Measurements from ENCODE around the gene CRYBG3.

DNA sequence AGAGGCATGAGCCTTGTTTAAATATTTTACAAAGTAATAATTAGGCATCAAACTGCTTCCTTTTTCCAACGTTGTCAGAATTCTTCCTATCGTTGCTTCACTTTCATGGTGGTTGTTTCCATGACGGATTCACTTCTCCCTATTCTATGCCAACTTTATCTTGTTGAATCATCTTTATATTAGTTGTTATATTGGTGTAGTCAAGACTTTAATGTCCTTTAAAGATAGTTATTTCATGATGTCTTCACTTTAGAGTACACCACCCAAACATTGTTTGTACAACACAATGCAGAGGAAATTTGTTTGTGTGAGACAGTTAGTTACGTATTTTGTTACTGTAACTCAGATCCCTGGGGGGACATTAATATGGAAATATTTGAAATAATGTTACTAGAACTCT lies 61.9 kb downstream of the CRYBG3 start:
- TF ChIP-seq, protein P1, sequence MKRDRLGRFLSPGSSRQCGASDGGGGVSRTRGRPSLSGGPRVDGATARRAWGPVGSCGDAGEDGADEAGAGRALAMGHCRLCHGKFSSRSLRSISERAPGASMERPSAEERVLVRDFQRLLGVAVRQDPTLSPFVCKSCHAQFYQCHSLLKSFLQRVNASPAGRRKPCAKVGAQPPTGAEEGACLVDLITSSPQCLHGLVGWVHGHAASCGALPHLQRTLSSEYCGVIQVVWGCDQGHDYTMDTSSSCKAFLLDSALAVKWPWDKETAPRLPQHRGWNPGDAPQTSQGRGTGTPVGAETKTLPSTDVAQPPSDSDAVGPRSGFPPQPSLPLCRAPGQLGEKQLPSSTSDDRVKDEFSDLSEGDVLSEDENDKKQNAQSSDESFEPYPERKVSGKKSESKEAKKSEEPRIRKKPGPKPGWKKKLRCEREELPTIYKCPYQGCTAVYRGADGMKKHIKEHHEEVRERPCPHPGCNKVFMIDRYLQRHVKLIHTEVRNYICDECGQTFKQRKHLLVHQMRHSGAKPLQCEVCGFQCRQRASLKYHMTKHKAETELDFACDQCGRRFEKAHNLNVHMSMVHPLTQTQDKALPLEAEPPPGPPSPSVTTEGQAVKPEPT (CRISPR knock-in tag; IDR thresholded peaks at IDR 0.05; ENCODE audit: low read depth): no peak
- TF ChIP-seq POLR2AphosphoS5 (IDR thresholded peaks at IDR 0.05; ENCODE audit: low read depth, low read length): no peak
- no peak for TF ChIP-seq STAT5B (CRISPR knock-in tag; IDR thresholded peaks at IDR 0.05)
- TF ChIP-seq, protein P2, sequence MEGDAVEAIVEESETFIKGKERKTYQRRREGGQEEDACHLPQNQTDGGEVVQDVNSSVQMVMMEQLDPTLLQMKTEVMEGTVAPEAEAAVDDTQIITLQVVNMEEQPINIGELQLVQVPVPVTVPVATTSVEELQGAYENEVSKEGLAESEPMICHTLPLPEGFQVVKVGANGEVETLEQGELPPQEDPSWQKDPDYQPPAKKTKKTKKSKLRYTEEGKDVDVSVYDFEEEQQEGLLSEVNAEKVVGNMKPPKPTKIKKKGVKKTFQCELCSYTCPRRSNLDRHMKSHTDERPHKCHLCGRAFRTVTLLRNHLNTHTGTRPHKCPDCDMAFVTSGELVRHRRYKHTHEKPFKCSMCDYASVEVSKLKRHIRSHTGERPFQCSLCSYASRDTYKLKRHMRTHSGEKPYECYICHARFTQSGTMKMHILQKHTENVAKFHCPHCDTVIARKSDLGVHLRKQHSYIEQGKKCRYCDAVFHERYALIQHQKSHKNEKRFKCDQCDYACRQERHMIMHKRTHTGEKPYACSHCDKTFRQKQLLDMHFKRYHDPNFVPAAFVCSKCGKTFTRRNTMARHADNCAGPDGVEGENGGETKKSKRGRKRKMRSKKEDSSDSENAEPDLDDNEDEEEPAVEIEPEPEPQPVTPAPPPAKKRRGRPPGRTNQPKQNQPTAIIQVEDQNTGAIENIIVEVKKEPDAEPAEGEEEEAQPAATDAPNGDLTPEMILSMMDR (CRISPR knock-in tag; IDR thresholded peaks at IDR 0.05): no peak
- no peak for TF ChIP-seq BORCS8-MEF2B (CRISPR knock-in tag; IDR thresholded peaks at IDR 0.05)
- TF ChIP-seq RELA (CRISPR knock-in tag; IDR thresholded peaks at IDR 0.05): no peak
- no peak for TF ChIP-seq BHLHE40 (IDR thresholded peaks at IDR 0.05; ENCODE audit: low read length)
- TF ChIP-seq PTBP1 (IDR thresholded peaks at IDR 0.05; ENCODE audit: low read depth, low read length, poor library complexity, severe bottlenecking): no peak
- TF ChIP-seq, protein P3, sequence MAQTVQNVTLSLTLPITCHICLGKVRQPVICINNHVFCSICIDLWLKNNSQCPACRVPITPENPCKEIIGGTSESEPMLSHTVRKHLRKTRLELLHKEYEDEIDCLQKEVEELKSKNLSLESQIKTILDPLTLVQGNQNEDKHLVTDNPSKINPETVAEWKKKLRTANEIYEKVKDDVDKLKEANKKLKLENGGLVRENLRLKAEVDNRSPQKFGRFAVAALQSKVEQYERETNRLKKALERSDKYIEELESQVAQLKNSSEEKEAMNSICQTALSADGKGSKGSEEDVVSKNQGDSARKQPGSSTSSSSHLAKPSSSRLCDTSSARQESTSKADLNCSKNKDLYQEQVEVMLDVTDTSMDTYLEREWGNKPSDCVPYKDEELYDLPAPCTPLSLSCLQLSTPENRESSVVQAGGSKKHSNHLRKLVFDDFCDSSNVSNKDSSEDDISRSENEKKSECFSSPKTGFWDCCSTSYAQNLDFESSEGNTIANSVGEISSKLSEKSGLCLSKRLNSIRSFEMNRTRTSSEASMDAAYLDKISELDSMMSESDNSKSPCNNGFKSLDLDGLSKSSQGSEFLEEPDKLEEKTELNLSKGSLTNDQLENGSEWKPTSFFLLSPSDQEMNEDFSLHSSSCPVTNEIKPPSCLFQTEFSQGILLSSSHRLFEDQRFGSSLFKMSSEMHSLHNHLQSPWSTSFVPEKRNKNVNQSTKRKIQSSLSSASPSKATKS (CRISPR knock-in tag; IDR thresholded peaks at IDR 0.05): no peak
- TF ChIP-seq ZNF615 (CRISPR knock-in tag; IDR thresholded peaks at IDR 0.05; ENCODE audit: borderline replicate concordance): no peak
- TF ChIP-seq SMC3 (IDR thresholded peaks at IDR 0.05; ENCODE audit: low read length): no peak
- no peak for TF ChIP-seq ZNF558 (CRISPR knock-in tag; IDR thresholded peaks at IDR 0.05; ENCODE audit: borderline replicate concordance)
- no peak for TF ChIP-seq NCOR1 (IDR thresholded peaks at IDR 0.05; ENCODE audit: borderline replicate concordance, low read length)
- TF ChIP-seq SMAD9 (CRISPR knock-in tag; IDR thresholded peaks at IDR 0.05): no peak
